H1 (cell line): Measurements from ENCODE around the gene F8. TPM values are rescaled to one million over a fixed set of nuclear protein-coding genes. Genes with fewer than 3 reads are reported as not detected.

Experiments
- CTCF ChIA-PET: fragments of 300-600 bp; sonication (Branson Sonifier 250); formaldehyde crosslinking; loops from one replicate; lab custom pipeline; 2021; ENCODE audit not compliant: partially characterized antibody; lab: Charles Lee
- POLR2A ChIA-PET: fragments of 300-600 bp; sonication (Branson Sonifier 250); formaldehyde crosslinking; loops from one replicate; lab custom pipeline; 2021; ENCODE audit warnings: inconsistent platforms; ENCODE audit not compliant: partially characterized antibody; lab: Charles Lee
- DNase-seq, 2 experiments: peaks; one replicate each; pipeline versions ENCODE4 v3.0.0 to v3.0.0-alpha.2; 2010 to 2022; ENCODE audit warnings: low spot score in 2 of 2, low read depth in 1 of 2, mixed read lengths in 1 of 2
- FAIRE-seq: peaks from 2 replicates; lab custom pipeline; 2011; peaks lifted over from hg19 to GRCh38; lab: Jason Lieb, UNC
- H2AFZ ChIP-seq: 2 replicates; pipeline ENCODE4 v1.8.1; 2012; ENCODE audit warnings: low read length, inconsistent platforms
- H2AK5ac ChIP-seq: 2 replicates; pipeline ENCODE4 v1.6.1; 2013; ENCODE audit warnings: low read depth, low read length
- H2BK120ac ChIP-seq: replicated peaks from 2 replicates; pipeline ENCODE3; 2013; ENCODE audit warnings: low read depth, low read length, inconsistent platforms
- H2BK12ac ChIP-seq: 2 replicates; pipeline ENCODE4 v1.6.1; 2013; ENCODE audit warnings: low read depth, low read length
- H2BK15ac ChIP-seq: 2 replicates; pipeline ENCODE4 v1.6.1; 2013; ENCODE audit warnings: low read length
- H2BK20ac ChIP-seq: 2 replicates; pipeline ENCODE4 v1.6.1; 2013; ENCODE audit warnings: low read length
- H2BK5ac ChIP-seq: 2 replicates; pipeline ENCODE4 v1.6.1; 2013; ENCODE audit warnings: low read depth, low read length
- H3K14ac ChIP-seq: 2 replicates; pipeline ENCODE4 v1.6.1; 2013; ENCODE audit warnings: inconsistent platforms; ENCODE audit not compliant: insufficient read length
- H3K18ac ChIP-seq: 2 replicates; pipeline ENCODE4 v1.6.1; 2013; ENCODE audit warnings: low read length; ENCODE audit errors: extremely low read depth
- H3K23ac ChIP-seq: 2 replicates; pipeline ENCODE4 v1.6.1; 2013; ENCODE audit warnings: inconsistent platforms; ENCODE audit not compliant: insufficient read length
- H3K23me2 ChIP-seq: 2 replicates; pipeline ENCODE4 v1.6.1; 2013; ENCODE audit warnings: low read depth, low read length
- H3K27ac ChIP-seq: 2 replicates; pipeline ENCODE4 v1.6.1; 2011; ENCODE audit warnings: low read depth, low read length, inconsistent platforms
- H3K27me3 ChIP-seq, 4 experiments: replicated peaks in 1 of 4; 1 replicate in 1 of 4; 2 replicates in 3 of 4; pipeline versions ENCODE4 v1.6.1 to v1.8.1; 2011 to 2013; ENCODE audit warnings: low read length in 3 of 4, mild to moderate bottlenecking in 3 of 4, inconsistent platforms in 2 of 4, mixed read lengths in 2 of 4, moderate library complexity in 1 of 4; ENCODE audit not compliant: control insufficient read depth in 3 of 4, insufficient read depth in 3 of 4; ENCODE audit errors: extremely low read depth in 1 of 4
- H3K36me3 ChIP-seq, 4 experiments: 2 replicates each; pipeline versions ENCODE4 v1.6.1 to v1.8.1; 2011 to 2013; ENCODE audit warnings: mild to moderate bottlenecking in 4 of 4, low read length in 3 of 4, moderate library complexity in 2 of 4, control low read depth in 1 of 4, inconsistent platforms in 1 of 4; ENCODE audit not compliant: insufficient read depth in 4 of 4, control insufficient read depth in 2 of 4
- H3K4ac ChIP-seq: replicated peaks from 2 replicates; pipeline ENCODE3; 2013; ENCODE audit warnings: low read length, low read depth, mixed read lengths, inconsistent platforms; ENCODE audit not compliant: insufficient read length
- H3K4me1 ChIP-seq, 4 experiments: replicated peaks in 1 of 4; 1 replicate in 1 of 4; 2 replicates in 3 of 4; pipeline versions ENCODE4 v1.6.1 to v1.8.1; 2011 to 2013; ENCODE audit warnings: low read length in 3 of 4, inconsistent platforms in 2 of 4, mixed read lengths in 1 of 4; ENCODE audit not compliant: insufficient read depth in 4 of 4, control insufficient read depth in 3 of 4
- H3K4me2 ChIP-seq, 2 experiments: 2 replicates each; pipeline versions ENCODE4 v1.6.1 to v1.8.1; 2011 to 2013; ENCODE audit warnings: low read depth in 2 of 2, low read length in 2 of 2, control low read depth in 1 of 2, inconsistent platforms in 1 of 2, mild to moderate bottlenecking in 1 of 2; ENCODE audit not compliant: insufficient read depth in 1 of 2
- H3K4me3 ChIP-seq, 4 experiments: fragments of 200-600, 300-600 bp in 1 of 4; sonication (generic), shearing (Covaris generic), sonication (Bioruptor Twin) in 1 of 4; 2 replicates each; pipeline versions ENCODE4 v1.5.1 to v1.8.1; 2011 to 2016; ENCODE audit warnings: low read length in 4 of 4, low read depth in 3 of 4, control low read depth in 2 of 4, inconsistent platforms in 2 of 4, mild to moderate bottlenecking in 2 of 4, mixed read lengths in 1 of 4, moderate library complexity in 1 of 4; ENCODE audit not compliant: insufficient read depth in 2 of 4; ENCODE audit errors: extremely low read depth in 1 of 4
- H3K56ac ChIP-seq: replicated peaks from 2 replicates; pipeline ENCODE3; 2013; ENCODE audit warnings: low read depth, mild to moderate bottlenecking, mixed read lengths, low read length, inconsistent platforms; ENCODE audit not compliant: insufficient read length
- H3K79me1 ChIP-seq: 2 replicates; pipeline ENCODE4 v1.6.1; 2013; ENCODE audit warnings: low read depth, low read length, control low read depth
- H3K79me2 ChIP-seq, 2 experiments: 2 replicates each; pipeline versions ENCODE4 v1.6.1 to v1.8.1; 2012 to 2013; ENCODE audit warnings: low read length in 2 of 2, mild to moderate bottlenecking in 2 of 2, inconsistent platforms in 1 of 2; ENCODE audit not compliant: insufficient read depth in 2 of 2, control insufficient read depth in 1 of 2
- H3K9ac ChIP-seq, 4 experiments: replicated peaks in 1 of 4; 1 replicate in 1 of 4; 2 replicates in 3 of 4; pipeline versions ENCODE4 v1.6.1 to v1.8.1; 2011 to 2013; ENCODE audit warnings: low read depth in 3 of 4, low read length in 3 of 4, control low read depth in 2 of 4, mild to moderate bottlenecking in 2 of 4, moderate library complexity in 2 of 4, inconsistent platforms in 1 of 4; ENCODE audit errors: extremely low read depth in 1 of 4
- H3K9me3 ChIP-seq, 2 experiments: 2 replicates each; pipeline versions ENCODE4 v1.6.1 to v1.8.1; 2012 to 2013; ENCODE audit warnings: mild to moderate bottlenecking in 2 of 2, moderate library complexity in 2 of 2, control low read depth in 1 of 2, inconsistent platforms in 1 of 2, low read depth in 1 of 2, low read length in 1 of 2, mixed read lengths in 1 of 2; ENCODE audit not compliant: insufficient read depth in 2 of 2
- H4K20me1 ChIP-seq, 2 experiments: replicated peaks in 1 of 2; 2 replicates each; pipeline versions ENCODE3 to v1.8.1; 2011 to 2013; ENCODE audit warnings: inconsistent platforms in 2 of 2, low read length in 2 of 2, mild to moderate bottlenecking in 1 of 2; ENCODE audit not compliant: insufficient read depth in 2 of 2, control insufficient read depth in 1 of 2
- H4K5ac ChIP-seq: 2 replicates; pipeline ENCODE4 v1.6.1; 2013; ENCODE audit warnings: low read length, low read depth, mixed read lengths, inconsistent platforms; ENCODE audit not compliant: insufficient read length
- H4K8ac ChIP-seq: 2 replicates; pipeline ENCODE4 v1.8.0; 2013; ENCODE audit warnings: mild to moderate bottlenecking, moderate library complexity, low read length, inconsistent platforms; ENCODE audit not compliant: insufficient read depth; ENCODE audit errors: extremely low read depth
- H4K91ac ChIP-seq: replicated peaks from 2 replicates; pipeline ENCODE3; 2013; ENCODE audit warnings: low read length, mixed read lengths, inconsistent platforms; ENCODE audit not compliant: insufficient read length
- CREB1 ChIP-seq: IDR thresholded peaks from 2 replicates; pipeline ENCODE4 v1.6.1; 2012; ENCODE audit warnings: inconsistent platforms
- WGBS, 2 experiments: shearing (Covaris generic) in 1 of 2; methylation state at CpG; one replicate each; pipeline versions ENCODE4 v1.1.6 to v1.1.7; 2013 to 2015; ENCODE audit warnings: low lambda C conversion rate in 2 of 2, mixed read lengths in 2 of 2, inconsistent platforms in 1 of 2, low coverage in 1 of 2, missing lambda C conversion rate in 1 of 2; ENCODE audit not compliant: insufficient replicate concordance in 2 of 2, insufficient coverage in 1 of 2, insufficient read length in 1 of 2; ENCODE audit errors: extremely low coverage in 1 of 2, missing lambda C conversion rate in 1 of 2; 5-methylcytosine and 5-hydroxymethylcytosine counted together
- polyA plus RNA-seq, 7 experiments: library from polyadenylated mRNA; depleted of rRNA in 3 of 7; stranded (reverse) in 5 of 7; unstranded in 2 of 7; fragments of >200 nt in 5 of 7; fragments of 200-250 nt in 2 of 7; gene quantifications; 1 replicate in 5 of 7; 2 replicates in 1 of 7; 4 replicates in 1 of 7; pipeline versions ENCODE4 v1.2.1 to v1.2.3, GENCODE V29; 2011 to 2013; ENCODE audit warnings: missing spikeins in 2 of 7, mixed read lengths in 2 of 7
- total RNA-seq: library from RNA; stranded (reverse); fragmentation: NEBNext Ultra II Directional; extraction: Animal tissue kit (Norgen Biotek cat#: 25700); gene quantifications from 2 replicates; pipeline ENCODE4 v1.2.1, GENCODE V29; 2021

The F8 gene
- total and polyA plus RNA-seq, 2 of the 8 experiments (the other 6 are each of a cell fraction or from before 2014, with no cell fraction given), result 1.1 to 2.6 TPM

DNA sequence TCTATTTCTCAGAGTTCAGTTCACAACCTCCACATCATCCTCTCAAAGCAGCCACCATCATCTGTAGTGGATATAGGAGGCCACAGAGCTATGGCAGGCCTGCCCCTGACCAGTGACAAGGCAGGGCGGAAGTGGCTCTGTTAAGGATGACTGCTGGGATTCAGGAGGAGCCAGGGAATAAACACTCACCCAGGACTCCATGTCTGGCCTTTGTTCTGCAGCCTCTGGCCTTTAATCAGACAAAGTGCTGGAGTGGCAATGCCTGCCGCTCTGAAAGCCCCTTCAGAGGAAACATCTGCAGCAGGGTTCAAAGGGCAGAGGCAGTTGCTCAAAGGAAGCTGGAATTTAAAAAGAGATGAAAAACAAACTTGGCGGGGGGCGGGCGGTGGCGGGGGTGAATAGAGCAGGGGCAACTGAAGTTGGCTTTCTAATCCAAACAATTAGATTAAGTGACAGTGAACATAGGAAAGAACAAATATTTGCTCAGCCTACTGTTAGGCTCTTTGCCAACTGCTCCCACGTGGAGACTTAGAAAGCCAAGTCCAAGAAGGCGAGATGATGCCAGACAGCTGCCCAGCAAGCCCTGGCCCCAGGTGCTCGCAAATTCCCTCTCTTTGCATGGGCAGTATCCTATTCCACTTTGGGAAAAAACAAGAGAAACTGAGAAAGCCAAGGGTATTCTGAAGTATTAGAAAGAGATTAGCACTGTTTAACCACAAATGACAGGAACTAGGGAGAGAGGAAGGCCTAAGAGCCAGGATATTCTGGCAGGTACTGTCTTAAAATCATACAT lies 222.8 kb downstream of the F8 start:
- Histone ChIP-seq H3K27ac (no peak overlapping the region), H2AK5ac (no peak overlapping the region), H3K4me3 (no peak overlapping the region), H3K79me2 (no peaks in the 10 kb centered on the region), H3K79me1 (no peaks in the 10 kb centered on the region), H3K18ac (no peak overlapping the region)
- FAIRE-seq, result no peak
- TF ChIP-seq CREB1, result no peak
- TF ChIP-seq, all 59 proteins: peak for 0
- ChIA-PET CTCF (interaction anchor here (1.2 kb wide), 1 partner anchor 52 kb away, joined by 3 read pairs; no protein-coding TSS in a partner anchor), POLR2A (interaction anchor here (1.9 to 2.2 kb wide), 2 partner anchors 21 to 37 kb away, joined by 7 read pairs; partner anchors contain the start of gene DKC1)
- Histone ChIP-seq H2BK12ac (no peak overlapping the region), H2AFZ (no peak overlapping the region), H4K5ac (no peak overlapping the region), H3K4me2 (peak overlapping the region in 1 of 2 experiments; percentile 21; a peak in 2 of 4 replicates), H3K9ac (no peak overlapping the region), H3K23me2 (no peaks in the 10 kb centered on the region; the same call in 1 of the 2 replicates), H3K4me1 (peaks cover 0 to 8% (median 6%) of the 10 kb centered on the region in 4 experiments; a peak in 5 of 7 replicates), H4K20me1 (peaks cover 0 to 3% of the 10 kb centered on the region in 2 experiments), H2BK20ac (no peak overlapping the region), H4K91ac (no peak overlapping the region), H3K14ac (no peak overlapping the region), H3K36me3 (no peaks in the 10 kb centered on the region), H4K8ac (no peak overlapping the region), H3K27me3 (peaks cover 0 to 24% (median 15%) of the 10 kb centered on the region in 4 experiments; a peak in 6 of 7 replicates), H3K56ac (no peak overlapping the region), H2BK5ac (no peak overlapping the region), H3K23ac (no peak overlapping the region), H3K4ac (no peak overlapping the region), H2BK120ac (no peak overlapping the region), H3K9me3 (no peaks in the 10 kb centered on the region), H2BK15ac (no peak overlapping the region)
- WGBS, 2 experiments, result 44% methylated on average over 9 of the region's 9 CpGs; no CpG with 5 or more reads in 1 of the 2 experiments
- no peak for DNase-seq
